HG03565 (cell line): ENCODE results near the gene LCMT1.
A peak's percentile ranks its signal among the peaks of the same experiment; 100 is the strongest.
"Not testable (repeated sequence)": the region's sequence is repeated elsewhere in the genome, so short reads cannot be mapped to it uniquely, and the experiment has no call there.

Source experiments
- ATAC-seq: cut with Tn5 transposase; IDR thresholded peaks from one replicate; pipeline ENCODE4 v1.9.1; 2021; ENCODE audit warnings: mild to moderate bottlenecking, moderate library complexity; ENCODE audit not compliant: unreplicated experiment

The LCMT1 gene

DNA sequence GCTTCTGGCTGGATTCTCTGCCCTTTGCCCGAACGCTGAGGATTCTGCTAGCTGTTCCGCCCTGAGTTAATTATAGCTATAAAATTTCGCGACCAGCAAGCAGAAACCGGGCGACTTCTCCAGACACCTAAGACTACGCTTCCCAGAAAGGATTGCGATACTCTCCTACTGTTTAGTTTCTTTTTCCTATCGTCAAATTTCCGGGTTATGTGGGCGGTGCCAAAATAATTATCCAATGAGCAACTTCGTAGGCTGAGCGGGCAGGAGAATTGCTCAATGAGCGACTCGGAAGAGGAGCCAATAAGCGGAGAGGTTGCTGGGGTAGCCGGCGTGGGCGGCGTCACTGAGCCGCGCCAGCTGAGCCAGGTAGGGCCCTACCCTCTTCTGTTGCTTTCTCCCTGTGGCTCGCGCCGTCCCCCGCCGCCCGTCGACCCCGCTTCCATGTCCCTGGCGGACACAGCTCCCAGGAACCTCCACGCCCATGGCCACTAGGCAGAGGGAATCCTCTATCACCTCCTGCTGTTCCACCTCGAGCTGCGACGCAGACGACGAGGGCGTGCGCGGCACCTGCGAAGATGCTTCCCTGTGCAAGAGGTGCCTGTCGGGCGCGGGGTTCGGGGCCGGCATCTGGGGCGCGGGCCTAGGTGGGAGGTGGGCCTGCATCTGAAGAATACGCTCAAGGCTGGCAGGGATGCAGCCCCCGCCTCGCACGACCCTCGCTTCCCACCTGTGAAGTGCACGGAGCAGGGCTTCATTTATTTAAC lies at the start of gene LCMT1:
Gene LCMT1, plus strand, starts transcription at position 340 of the 764 bp plus-strand sequence. Its CDS starts 142 bp downstream, at position 482.
- ATAC-seq: peak; percentile 83

DNA sequence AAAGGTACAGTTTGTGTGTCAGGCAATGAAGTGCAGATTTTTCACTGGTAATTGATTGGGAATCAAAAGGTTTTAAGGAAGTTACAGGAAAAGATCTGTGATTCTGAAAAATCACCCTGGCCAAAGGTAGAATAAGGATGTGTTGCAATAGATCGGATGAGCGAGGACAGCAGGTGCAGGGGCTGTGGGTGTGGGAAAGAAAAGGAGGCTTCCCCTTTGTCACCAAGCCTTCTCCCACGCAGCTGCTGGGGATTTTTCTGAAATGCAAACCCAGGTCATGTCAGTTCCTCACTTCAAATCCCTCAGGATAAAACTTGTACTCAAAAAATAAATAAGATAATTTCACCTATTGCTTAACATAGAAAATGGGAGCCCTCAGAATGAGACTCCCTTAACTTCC lies 48.4 kb upstream of the LCMT1 start:
- ATAC-seq: no peak

DNA sequence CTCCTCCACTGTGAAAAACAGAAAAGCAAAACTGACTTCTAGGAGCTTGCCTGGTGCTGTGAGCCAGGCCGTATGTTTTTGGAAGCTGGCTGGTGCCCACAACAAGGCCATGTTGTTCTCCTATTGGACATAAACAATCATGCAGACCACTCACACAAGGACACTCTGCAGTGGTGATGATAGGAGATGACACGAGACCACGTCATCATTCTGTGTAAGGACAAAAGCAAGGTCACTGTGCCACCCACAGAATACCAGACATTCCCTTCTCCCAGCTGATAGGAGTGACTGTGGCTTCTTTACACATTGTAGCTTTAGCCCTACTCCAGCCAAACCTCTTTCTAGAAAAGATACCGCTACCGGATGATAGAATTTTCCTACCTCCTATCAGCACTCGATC lies 47.7 kb upstream of the LCMT1 start:
- no peak for ATAC-seq

DNA sequence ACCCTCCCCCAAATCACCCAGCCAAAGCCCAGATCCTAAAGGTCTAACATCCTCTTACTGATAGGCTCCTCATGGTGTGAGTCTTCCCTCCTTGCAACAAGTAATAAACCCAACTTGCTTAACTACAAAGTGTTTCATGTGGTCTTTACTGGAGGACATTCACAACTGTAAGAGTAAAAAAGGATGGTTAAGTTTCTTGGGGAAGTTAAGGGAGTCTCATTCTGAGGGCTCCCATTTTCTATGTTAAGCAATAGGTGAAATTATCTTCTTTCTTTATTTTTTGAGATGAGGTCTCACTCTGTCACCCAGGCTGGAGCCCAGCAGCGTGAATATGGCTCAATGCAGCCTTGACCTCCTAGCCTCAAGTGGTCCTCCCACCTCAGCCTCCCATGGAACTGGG lies 47.3 kb upstream of the LCMT1 start:
- not testable (repeated sequence) for ATAC-seq

DNA sequence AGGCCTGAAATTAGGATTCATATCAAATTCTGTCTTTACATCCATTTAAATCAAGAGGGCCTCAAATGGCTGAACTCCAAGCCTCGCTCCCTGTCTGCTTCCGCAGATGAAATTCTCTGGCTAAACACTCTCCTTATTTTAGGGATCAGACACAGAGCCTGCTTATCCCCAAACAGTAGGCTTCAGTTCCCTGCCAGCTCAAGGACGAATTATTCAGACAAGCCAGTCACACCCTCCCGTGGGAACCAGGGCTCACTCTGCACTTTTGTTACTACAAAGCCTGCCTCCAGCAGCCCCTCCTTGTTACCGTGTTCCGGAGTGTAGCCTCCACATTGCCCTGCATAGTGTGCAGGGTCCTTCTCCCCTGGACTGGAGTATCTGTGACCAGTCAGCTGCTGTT lies 46.6 kb upstream of the LCMT1 start:
- no peak for ATAC-seq

DNA sequence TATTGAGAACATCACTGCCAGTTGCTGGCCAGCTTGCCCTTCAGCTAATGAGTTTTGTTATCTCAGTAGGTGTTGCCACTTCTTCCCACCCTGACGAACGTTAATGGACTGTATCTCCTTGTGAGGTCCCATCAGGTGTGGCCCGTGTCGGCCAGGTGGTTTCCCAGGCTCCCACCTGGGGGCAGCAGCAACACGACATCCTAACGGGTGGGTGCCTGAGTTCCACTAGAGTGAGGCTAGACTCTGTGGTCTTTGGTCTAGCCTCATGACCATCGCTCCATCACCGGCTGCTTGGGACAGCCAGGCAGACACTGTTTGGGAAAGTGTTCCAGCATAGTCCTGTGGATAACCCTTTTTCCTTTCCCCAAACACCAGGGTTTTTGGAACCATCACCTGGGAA lies 45.6 kb upstream of the LCMT1 start:
- no peak for ATAC-seq

DNA sequence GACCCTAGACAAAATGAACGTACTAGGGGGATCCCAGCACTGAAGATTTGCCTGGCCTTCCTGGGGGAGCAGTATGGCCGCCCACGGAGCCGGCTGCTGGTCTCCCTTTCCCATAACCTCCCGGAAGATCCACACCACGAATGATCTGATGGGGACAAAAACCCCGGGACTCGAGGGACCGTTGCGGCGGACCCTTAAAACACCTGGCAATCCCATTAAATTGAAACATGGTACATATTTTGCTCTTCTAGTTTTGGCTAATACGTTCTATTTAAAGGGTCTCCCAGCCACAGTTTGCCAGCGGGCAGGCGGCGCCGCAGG lies 45.2 kb upstream of the LCMT1 start:
- ATAC-seq: no peak

DNA sequence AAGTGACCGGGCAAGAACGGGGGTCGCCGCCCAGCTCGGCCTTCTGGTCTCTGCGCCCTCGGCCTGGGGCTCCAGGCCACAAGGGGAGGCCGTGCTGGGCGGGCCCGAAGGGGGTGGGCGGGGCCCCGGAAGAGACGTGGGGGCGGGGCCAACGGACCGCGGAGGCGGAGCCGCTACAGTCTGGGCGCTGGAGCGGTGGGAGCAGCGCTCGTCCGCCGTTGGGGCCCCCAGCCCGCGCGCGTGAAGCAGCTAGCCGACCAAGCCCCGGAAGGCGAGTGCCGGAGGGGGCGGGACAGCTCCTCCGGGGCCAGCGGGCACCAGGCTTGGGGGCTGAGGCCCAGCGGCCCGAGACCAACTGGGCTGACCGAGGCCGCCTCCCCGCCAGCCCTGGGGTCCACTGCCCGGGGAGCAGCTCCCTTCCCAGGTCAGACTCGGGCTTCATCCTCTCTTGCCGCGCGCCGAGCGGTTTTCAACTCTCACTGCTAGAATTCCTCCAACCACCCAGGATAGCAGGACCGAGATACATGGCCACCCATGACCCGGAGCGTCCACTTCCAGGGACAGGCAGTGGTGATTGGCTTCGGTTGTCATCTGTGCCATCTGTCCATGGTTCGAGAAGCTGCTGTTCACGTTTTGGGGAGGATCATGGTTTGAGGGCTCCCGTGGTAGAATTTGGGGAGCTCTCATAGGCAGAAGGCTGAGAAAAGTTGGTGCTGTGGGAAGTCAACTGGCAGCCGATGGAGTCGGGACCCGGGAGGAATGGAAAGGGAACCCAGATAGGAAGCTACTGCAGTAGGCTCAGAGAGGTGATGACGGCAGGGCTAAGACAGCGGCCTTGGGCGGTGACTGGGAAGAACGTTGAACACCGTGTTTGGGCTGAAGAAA lies 44.6 kb upstream of the LCMT1 start:
- peak; percentile 67 for ATAC-seq

DNA sequence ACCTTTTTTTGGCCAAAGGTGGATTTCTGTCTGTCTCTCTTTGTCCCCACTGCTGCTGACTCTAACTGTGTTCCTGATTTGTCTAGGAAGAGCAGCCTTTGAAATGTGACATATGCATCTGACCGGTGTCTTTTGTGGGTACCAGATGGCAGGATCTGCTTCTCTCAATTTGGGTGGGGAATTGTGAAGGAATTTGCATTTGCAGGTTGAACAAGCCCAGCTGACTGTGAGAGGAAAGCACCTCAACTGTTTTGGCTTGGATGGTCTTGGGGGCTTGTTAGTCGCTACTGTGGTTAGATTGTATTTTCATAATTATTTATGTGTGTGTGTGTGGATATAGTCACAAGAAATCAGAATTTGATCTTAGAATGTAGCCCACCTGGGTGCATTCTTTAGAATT lies 37.7 kb upstream of the LCMT1 start:
- ATAC-seq: no peak

DNA sequence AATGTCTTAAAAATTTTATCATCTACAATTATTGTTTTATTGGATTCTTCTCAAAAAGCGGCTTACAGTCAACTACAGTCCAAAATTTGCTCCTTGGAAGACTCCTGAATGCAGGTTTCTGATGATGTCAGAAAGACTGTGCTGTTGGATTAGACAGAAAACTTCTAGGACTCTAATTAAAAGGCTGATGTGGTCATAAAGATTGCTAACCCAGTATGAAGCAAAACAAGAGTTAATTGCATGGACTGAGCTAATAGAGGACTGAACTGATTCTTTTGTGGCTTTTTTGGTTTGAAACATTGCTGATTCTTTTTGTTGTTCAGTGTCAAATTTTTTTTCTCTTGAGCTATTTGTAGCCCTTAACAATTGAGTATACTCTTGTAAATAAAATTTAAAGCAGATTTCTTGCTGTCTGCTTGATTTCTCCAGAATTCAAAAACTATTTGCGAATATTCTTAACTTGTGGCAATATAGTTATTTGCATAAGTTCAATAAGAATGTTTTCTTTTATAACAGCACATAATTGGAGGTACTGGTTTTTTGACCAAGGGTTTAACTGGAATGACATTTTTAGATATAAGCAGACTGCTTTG lies 33.1 kb upstream of the LCMT1 start:
- no peak for ATAC-seq

DNA sequence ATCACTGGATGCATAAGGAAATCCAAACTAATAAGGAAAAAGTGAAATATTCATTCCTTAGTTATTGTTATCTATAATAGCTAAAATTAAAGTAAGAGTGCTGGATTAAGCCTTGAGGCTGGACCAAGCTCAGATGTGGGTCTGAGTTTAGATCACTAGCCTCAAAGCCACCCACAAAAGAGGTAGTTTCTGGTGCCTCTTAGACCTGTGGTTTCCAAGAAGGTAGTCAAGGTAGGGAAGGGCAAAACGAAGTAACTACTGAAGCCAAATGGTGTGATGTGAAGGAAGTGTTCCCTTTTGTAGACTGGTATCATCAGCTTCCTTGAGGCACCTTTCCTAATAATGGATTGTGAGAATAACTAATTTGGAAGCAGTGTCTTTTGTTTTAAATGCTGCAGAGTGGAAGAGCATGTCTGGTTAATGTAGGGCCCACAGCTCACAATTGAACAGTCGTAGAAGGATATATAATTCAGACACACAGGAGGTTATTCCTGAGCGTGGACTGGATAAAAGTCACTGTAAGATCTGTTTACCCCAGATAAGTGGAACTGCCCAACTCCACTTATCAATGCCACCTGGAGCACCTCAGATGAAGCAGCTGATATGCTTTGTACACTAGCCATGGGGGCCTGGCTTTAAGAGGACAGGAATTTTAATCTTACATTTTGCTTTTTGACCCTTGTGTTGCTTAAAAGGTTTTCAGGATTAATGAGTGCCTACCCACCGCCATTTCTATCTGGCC lies 31.7 kb upstream of the LCMT1 start:
- no peak for ATAC-seq

DNA sequence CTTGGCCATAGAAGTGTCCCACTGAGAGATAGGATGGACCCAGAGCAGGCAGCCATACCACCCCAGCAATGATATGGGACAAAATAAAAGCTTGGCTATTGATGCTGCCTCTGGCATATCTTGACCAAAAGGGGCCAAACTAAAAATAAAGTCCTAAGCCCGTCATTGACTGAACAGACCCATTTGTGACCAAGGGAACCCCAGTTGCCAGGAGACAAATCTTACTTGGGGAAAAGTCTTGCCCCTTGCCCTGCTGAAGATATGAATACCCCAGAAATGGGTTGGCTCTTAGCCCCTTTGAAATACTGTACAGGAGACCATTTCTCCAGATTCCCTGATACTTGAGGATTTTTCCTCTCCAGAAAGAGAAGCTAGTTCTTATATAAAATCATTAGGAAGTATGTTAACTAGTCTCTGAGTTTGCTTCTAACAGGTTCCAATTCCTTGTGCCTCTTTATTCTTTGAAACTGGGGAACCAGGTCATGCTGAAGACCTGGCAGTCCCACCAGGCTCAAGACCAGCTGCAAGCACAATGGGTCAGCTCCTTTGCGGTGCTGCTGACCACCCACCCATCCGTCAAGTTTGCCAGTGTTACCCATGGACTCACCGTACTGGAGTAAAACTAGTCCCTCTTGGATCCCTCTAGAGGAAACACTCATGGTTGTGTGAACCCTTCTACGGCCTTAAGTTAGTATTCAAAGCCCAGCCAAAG lies 31.0 kb upstream of the LCMT1 start:
- ATAC-seq: no peak

DNA sequence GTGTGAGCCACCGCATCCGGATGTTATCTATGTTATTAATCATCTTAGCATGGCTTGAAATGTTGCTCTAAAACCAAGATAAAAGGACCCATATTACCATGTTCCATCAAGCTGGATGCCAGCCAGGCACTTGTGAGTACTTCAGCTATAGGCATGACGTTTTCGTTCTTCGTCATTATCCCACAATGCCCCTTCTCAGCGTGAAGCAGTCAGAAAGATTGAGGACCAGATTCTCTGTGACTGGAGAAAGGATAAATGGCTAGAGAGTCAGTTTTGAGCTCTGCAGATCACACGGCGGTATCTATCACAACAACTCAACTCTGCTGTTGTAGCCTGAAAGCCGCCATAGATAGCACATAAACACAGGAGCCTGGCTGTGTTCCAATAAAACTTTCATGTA lies 29.8 kb upstream of the LCMT1 start:
- no peak for ATAC-seq

DNA sequence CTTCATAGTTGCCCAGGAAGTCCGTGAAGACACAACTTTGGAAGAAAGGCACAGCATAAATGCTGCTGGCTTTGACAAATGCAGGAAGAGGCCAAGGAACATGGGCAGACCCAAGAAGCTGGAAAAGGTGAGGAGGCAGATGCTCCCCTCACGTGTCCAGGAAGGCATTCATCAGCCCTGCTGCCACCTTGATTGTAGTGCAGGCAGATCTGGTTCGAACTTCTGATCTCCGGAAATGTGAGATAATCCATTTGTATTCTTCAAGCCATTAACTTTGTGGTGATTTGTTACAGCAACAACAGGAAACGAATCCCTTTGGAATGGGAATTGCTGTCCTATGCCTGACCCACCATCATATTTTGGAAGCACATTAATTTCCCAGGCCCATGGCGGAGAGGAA lies 28.5 kb upstream of the LCMT1 start:
- no peak for ATAC-seq

DNA sequence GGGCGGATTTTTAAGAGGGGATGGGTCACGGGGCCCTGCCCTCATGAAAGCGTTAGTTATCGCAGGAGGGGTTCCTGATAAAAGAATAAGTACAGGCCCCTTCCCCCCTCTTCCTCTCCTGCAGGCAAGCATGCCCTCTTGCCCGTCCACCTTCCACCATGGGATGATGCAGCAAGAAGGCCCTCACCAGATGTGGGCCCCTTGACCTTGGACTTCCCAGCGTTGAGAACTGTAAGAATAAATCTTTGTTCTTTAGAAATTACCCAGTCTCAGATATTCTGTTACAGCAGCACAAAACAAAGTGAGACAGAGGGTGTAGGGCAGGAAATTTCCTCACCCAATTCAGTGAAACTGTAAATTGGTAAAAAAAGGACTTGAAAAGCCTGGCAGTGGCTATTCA lies 27.8 kb upstream of the LCMT1 start:
- ATAC-seq: no peak

DNA sequence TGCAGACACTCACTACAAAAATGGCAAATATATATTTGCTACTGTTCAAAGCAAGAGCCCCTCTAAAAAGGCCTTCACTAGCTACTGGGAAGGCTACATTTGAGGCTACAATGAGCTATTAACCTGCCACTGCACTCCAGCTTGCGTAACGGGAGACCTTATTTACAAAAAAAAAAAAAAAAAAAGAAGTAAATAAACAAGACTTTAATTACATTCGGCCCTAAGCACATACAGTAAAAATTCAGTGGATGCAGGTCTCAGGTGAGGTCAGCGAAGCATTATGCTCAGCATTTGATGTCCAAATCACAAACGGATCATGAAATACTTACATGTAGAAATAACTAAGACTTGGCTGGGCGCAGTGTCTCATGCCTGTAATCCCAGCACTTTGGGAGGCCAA lies 26.7 kb upstream of the LCMT1 start:
- no peak for ATAC-seq

DNA sequence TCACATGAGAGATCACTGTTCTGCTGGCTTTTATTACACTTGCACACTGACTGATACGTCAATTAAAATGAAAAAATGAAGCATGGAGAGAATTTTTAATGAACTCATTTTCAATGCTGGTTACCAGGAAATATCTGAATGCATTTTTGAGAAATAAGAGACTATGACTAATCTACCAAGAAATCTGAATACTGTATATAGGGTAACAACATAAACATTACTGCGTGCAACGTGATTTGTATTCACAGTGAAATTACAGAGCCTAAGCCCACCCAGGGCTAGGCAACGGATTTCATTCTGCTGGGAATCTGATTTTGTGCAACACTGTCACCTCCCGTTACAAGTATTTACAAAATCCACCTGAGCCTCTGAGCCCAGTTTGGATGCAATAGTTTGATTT lies 23.8 kb upstream of the LCMT1 start:
- no peak for ATAC-seq

DNA sequence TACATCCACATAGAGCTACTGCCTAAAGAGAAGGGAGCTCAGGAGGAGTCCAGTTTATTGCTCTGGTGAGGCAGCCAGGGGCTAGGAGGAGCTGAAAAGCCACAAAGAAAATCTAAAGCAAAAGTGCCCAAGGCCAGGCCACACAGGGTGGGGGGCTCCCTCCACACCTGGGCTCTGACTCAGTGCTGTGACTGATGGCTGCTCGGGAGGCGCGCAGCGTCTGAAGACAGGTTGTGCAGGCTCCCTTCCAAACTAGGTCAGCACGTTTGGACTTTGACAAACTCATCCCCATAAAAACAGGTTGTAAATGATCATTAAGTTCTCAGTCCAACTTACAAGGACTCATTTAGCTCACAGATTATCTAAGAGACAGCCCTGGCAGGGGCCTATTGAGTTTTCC lies 22.2 kb upstream of the LCMT1 start:
- no peak for ATAC-seq

DNA sequence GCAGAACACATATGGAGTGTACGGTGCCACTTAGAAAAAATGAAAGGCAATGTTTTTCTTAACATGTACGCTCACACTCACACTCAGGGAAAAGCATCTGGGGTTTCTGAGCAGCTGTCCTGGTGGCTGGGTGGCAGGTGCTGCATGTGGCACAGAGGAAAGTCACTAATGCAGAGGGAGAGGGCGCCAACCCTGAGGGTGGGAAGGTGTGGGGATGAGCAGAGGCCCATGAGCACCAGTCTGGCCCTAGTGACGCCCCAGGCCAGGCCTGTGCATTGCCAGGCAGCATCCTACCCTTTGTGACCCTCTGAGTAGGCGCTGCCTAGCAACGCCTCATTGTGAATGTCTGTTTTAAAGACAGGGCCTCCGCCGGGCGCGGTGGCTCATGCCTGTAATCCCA lies 19.1 kb upstream of the LCMT1 start:
- no peak for ATAC-seq

DNA sequence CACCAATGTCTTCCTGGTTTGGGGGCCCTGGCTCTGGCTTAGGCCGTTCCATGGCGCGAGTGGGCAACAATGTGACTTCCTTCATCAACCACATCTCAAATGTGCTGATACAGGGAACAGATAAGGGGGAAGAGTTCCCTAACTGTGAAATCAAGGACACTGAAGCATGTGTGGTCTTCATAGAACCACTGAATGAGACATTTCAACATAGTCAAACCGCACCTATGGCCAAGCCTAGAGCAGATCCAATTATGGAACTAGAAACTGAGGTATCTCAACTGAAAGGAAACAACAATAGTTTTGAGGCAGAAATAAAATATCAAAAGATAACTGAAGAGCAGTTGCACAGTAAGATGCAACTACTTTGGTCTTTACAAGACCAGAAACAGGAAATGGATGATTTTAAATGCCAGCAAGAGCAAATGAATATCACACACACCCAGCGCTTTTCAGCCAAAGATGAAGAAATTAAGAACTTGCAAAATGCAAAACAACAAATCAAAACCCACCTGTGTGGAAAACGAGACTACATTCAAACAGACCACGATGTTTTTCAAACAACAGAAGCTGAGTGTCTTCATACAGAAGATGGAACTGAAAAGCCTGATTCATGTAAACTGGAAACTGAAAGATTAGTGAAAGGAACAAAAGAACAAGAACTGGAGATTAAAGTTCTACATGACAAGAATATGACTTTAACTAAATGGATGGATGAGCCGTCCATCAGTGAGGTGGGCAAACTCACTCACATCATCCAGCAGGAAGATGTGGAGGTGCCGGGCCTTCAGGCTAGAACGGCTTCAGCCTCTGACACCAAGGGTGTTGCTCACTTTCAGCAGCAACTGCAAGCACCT lies 18.1 kb upstream of the LCMT1 start:
- peak; percentile 53 for ATAC-seq
